IMR-90 (cell line): Measurements from ENCODE around the gene ALX4. TPM values are rescaled to one million over a fixed set of nuclear protein-coding genes. Genes with fewer than 3 reads are reported as not detected.

ENCODE experiments used
- ATAC-seq: fragments of 200-7000 bp; cut with Tn5 transposase; 2 replicates; pipeline ENCODE4 v1.9.1; 2020; ENCODE audit warnings: low read depth, mild to moderate bottlenecking, moderate library complexity
- BruUV-seq: library from RNA; stranded (reverse); fragments of 400-500 nt; replicated peaks from 2 replicates; lab custom pipeline; 2021; lab: Mats Ljungman, UMichigan
- CTCF ChIA-PET: fragments of 300-600 bp; formaldehyde crosslinking; extraction: SDS; loops from one replicate; lab custom pipeline; 2021; ENCODE audit warnings: antibody characterized with exemption; lab: Yijun Ruan, JAX
- POLR2A ChIA-PET: fragments of 300-600 bp; sonication (Branson Sonifier 250); formaldehyde crosslinking; loops from one replicate; lab custom pipeline; 2022; ENCODE audit warnings: antibody characterized with exemption; ENCODE audit not compliant: unreplicated experiment; lab: Charles Lee
- DNase-seq: peaks from one replicate; pipeline ENCODE4 v3.0.0; 2013
- H2AFZ ChIP-seq: replicated peaks from 2 replicates; pipeline ENCODE3; 2013; ENCODE audit warnings: low read length, mild to moderate bottlenecking; ENCODE audit not compliant: poor library complexity
- H2AK5ac ChIP-seq: 2 replicates; pipeline ENCODE4 v1.6.1; 2013; ENCODE audit warnings: low read depth, low read length, inconsistent platforms
- H2AK9ac ChIP-seq: replicated peaks from 2 replicates; pipeline ENCODE3; 2013; ENCODE audit warnings: mild to moderate bottlenecking, low read depth, low read length, moderate library complexity; ENCODE audit not compliant: poor library complexity
- H2BK120ac ChIP-seq: 2 replicates; pipeline ENCODE4 v1.6.1; 2013; ENCODE audit warnings: low read depth, low read length, inconsistent platforms
- H2BK15ac ChIP-seq: 3 replicates; pipeline ENCODE4 v1.6.1; 2013; ENCODE audit warnings: low read depth, low read length, inconsistent platforms
- H2BK20ac ChIP-seq: 2 replicates; pipeline ENCODE4 v1.6.1; 2013; ENCODE audit warnings: low read depth, mild to moderate bottlenecking, inconsistent platforms, low read length, moderate library complexity
- H2BK5ac ChIP-seq: 2 replicates; pipeline ENCODE4 v1.6.1; 2013; ENCODE audit warnings: mild to moderate bottlenecking, low read depth, low read length, inconsistent platforms; ENCODE audit not compliant: poor library complexity, severe bottlenecking
- H3K14ac ChIP-seq: replicated peaks from 2 replicates; pipeline ENCODE4 v1.6.1; 2013; ENCODE audit warnings: low read depth, low read length, inconsistent platforms
- H3K18ac ChIP-seq: 2 replicates; pipeline ENCODE4 v1.6.1; 2013; ENCODE audit warnings: low read depth, low read length, control low read depth
- H3K23ac ChIP-seq: 2 replicates; pipeline ENCODE4 v1.6.1; 2013; ENCODE audit warnings: low read depth, low read length, inconsistent platforms
- H3K27ac ChIP-seq: 2 replicates; pipeline ENCODE4 v1.5.1; 2013; ENCODE audit warnings: mild to moderate bottlenecking, control low read depth, low read length; ENCODE audit not compliant: insufficient read depth
- H3K27me3 ChIP-seq: 2 replicates; pipeline ENCODE4 v1.6.1; 2013; ENCODE audit warnings: low read length; ENCODE audit not compliant: control insufficient read depth, insufficient read depth
- H3K36me3 ChIP-seq: 2 replicates; pipeline ENCODE4 v1.6.1; 2013; ENCODE audit warnings: low read length, mixed read lengths; ENCODE audit not compliant: control insufficient read depth, insufficient read depth
- H3K4ac ChIP-seq: 2 replicates; pipeline ENCODE4 v1.6.1; 2013; ENCODE audit warnings: low read depth, low read length, inconsistent platforms
- H3K4me1 ChIP-seq: 2 replicates; pipeline ENCODE4 v1.6.1; 2013; ENCODE audit warnings: low read length, mixed read lengths; ENCODE audit not compliant: control insufficient read depth, insufficient read depth
- H3K4me2 ChIP-seq: 2 replicates; pipeline ENCODE4 v1.6.1; 2013; ENCODE audit warnings: low read depth, mild to moderate bottlenecking, control low read depth, low read length, moderate library complexity
- H3K4me3 ChIP-seq: 2 replicates; pipeline ENCODE4 v1.5.1; 2013; ENCODE audit warnings: low read depth, mild to moderate bottlenecking, control low read depth, low read length, moderate library complexity; ENCODE audit not compliant: insufficient read depth
- H3K56ac ChIP-seq: 2 replicates; pipeline ENCODE4 v1.6.1; 2013; ENCODE audit warnings: low read length, inconsistent platforms; ENCODE audit not compliant: insufficient read depth; ENCODE audit errors: extremely low read depth
- H3K79me1 ChIP-seq, 2 experiments: 2 replicates each; pipeline ENCODE4 v1.6.1; 2013; ENCODE audit warnings: low read length in 2 of 2, inconsistent platforms in 1 of 2, low read depth in 1 of 2
- H3K9ac ChIP-seq: 2 replicates; pipeline ENCODE4 v1.6.1; 2013; ENCODE audit warnings: low read depth, low read length, control low read depth
- H3K9me1 ChIP-seq: 2 replicates; pipeline ENCODE4 v1.6.1; 2013; ENCODE audit warnings: low read length, inconsistent platforms; ENCODE audit not compliant: insufficient read depth
- H3K9me3 ChIP-seq: 2 replicates; pipeline ENCODE4 v1.6.1; 2013; ENCODE audit warnings: low read length; ENCODE audit not compliant: control insufficient read depth, insufficient read depth
- H4K20me1 ChIP-seq: 2 replicates; pipeline ENCODE4 v1.6.1; 2013; ENCODE audit warnings: low read length, inconsistent platforms; ENCODE audit not compliant: insufficient read depth
- H4K5ac ChIP-seq: 2 replicates; pipeline ENCODE4 v1.6.1; 2013; ENCODE audit warnings: mild to moderate bottlenecking, low read depth, low read length, control low read depth
- H4K8ac ChIP-seq, 2 experiments: 2 replicates each; pipeline ENCODE4 v1.6.1; 2013; ENCODE audit warnings: low read depth in 2 of 2, low read length in 2 of 2, control low read depth in 1 of 2, inconsistent platforms in 1 of 2
- H4K91ac ChIP-seq: 2 replicates; pipeline ENCODE4 v1.6.1; 2013; ENCODE audit warnings: low read depth, low read length, inconsistent platforms; ENCODE audit not compliant: insufficient read depth
- BHLHE40 ChIP-seq: fragments of 150-350 bp; IDR thresholded peaks from 2 replicates; pipeline ENCODE4 v1.6.1; 2016; ENCODE audit warnings: mild to moderate bottlenecking, low read depth, low read length
- CTCF ChIP-seq: conservative IDR thresholded peaks from 2 replicates; pipeline ENCODE4 v1.5.1; 2012; ENCODE audit warnings: mild to moderate bottlenecking, low read depth, low read length, improper control_type of control experiment
- FOS ChIP-seq: fragments of 150-350 bp; IDR thresholded peaks from 2 replicates; pipeline ENCODE4 v1.6.1; 2016; ENCODE audit warnings: low read depth, low read length
- MXI1 ChIP-seq: IDR thresholded peaks from 2 replicates; pipeline ENCODE4 v1.6.1; 2012; ENCODE audit warnings: low read depth, mild to moderate bottlenecking, low read length, moderate library complexity, borderline replicate concordance
- NFE2L2 ChIP-seq: fragments of 150-350 bp; IDR thresholded peaks from 2 replicates; pipeline ENCODE4 v1.6.1; 2016; ENCODE audit warnings: low read depth, mild to moderate bottlenecking, low read length
- RAD21 ChIP-seq: IDR thresholded peaks from 2 replicates; pipeline ENCODE4 v1.6.1; 2012; ENCODE audit warnings: low read length, improper control_type of control experiment
- RCOR1 ChIP-seq: IDR thresholded peaks from 2 replicates; pipeline ENCODE4 v1.6.1; 2012; ENCODE audit warnings: mild to moderate bottlenecking, low read length, improper control_type of control experiment; ENCODE audit not compliant: insufficient replicate concordance
- RFX5 ChIP-seq: IDR thresholded peaks from 2 replicates; pipeline ENCODE4 v1.8.0; 2012; ENCODE audit warnings: low read depth, mild to moderate bottlenecking, low read length, moderate library complexity
- SMC3 ChIP-seq: fragments of 150-350 bp; IDR thresholded peaks from 2 replicates; pipeline ENCODE4 v1.6.1; 2016; ENCODE audit warnings: low read depth, mild to moderate bottlenecking, antibody characterized with exemption, low read length, moderate library complexity
- WGBS, 2 experiments: methylation state at CpG; one replicate each; pipeline versions ENCODE4 v1.1.5 to v1.1.7; 2013; ENCODE audit warnings: missing lambda C conversion rate in 2 of 2; ENCODE audit not compliant: insufficient read length in 1 of 2; ENCODE audit errors: extremely low coverage in 2 of 2; 5-methylcytosine and 5-hydroxymethylcytosine counted together
- dilution Hi-C: fragments of 300-500 bp; cut with HindIII; formaldehyde crosslinking; loops from one replicate; pipeline ENCODE4 v1.14.3; 2018; ENCODE audit warnings: low sequenced_read_pairs; ENCODE audit not compliant: unreplicated experiment
- in situ Hi-C: fragments of 300-500 bp; cut with MboI; formaldehyde crosslinking; loops from 3 replicates; pipeline ENCODE4 v1.14.3; 2019; ENCODE audit warnings: low sequenced_read_pairs, inconsistent platforms, mixed read lengths
- intact Hi-C: fragments of 100-400 bp; cut with micrococcal nuclease; formaldehyde crosslinking; loops from 2 replicates; pipeline ENCODE4 v1.10.0; 2022
- polyA plus RNA-seq, 3 experiments: library from polyadenylated mRNA; depleted of rRNA; stranded (reverse); fragments of >200 nt; gene quantifications; 2 replicates each; pipeline ENCODE4 v1.2.3, GENCODE V29; 2012; ENCODE audit warnings: low replicate concordance in 1 of 3
- total RNA-seq: library from RNA; depleted of rRNA; stranded (reverse); fragments of >200 nt; gene quantifications from 2 replicates; pipeline ENCODE4 v1.2.3, GENCODE V29; 2012
- TF ChIP-seq, protein P1 (sequence below): fragments of 150-350 bp; IDR thresholded peaks from 2 replicates; pipeline ENCODE4 v1.6.1; 2017; ENCODE audit warnings: mild to moderate bottlenecking, antibody characterized with exemption, low read length, low read depth

ALX4 gene
- total and polyA plus RNA-seq, 2 of the 4 experiments (the other 2 are of a cell fraction), result not detected

- H3K4me2 ChIP-seq, result no peak overlapping the region
- dilution Hi-C loops (no loop called here), in situ Hi-C loops (no loop called here), intact Hi-C loops (loop anchor here (2.0 kb wide), 1 partner anchor 193 kb away; no protein-coding TSS in a partner anchor)
- no peak for ATAC-seq
- no peak overlapping the region for H2BK20ac ChIP-seq
- ChIA-PET CTCF (interaction anchor here (0.5 kb wide), 1 partner anchor 263 kb away, joined by 3 read pairs; no protein-coding TSS in a partner anchor), POLR2A (no interaction called here)
- no peaks in the 10 kb centered on the region for H3K4me1 ChIP-seq
- H3K14ac ChIP-seq, result no peak overlapping the region
- H4K5ac ChIP-seq, result no peak overlapping the region
- H3K9me1 ChIP-seq, result no peaks in the 10 kb centered on the region
- no peak for DNase-seq
- H3K4me3 ChIP-seq, result no peak overlapping the region
- H3K27ac ChIP-seq, result no peak overlapping the region
- H2AK9ac ChIP-seq, result no peak overlapping the region
- H4K8ac ChIP-seq, result no peak overlapping the region
- no peak overlapping the region for H2AK5ac ChIP-seq
- H3K23ac ChIP-seq, result no peak overlapping the region
- no peaks in the 10 kb centered on the region for H3K36me3 ChIP-seq
- TF ChIP-seq MXI1 (no peak), BHLHE40 (no peak), RAD21 (no peak), NFE2L2 (no peak), CTCF (no peak), RFX5 (no peak), FOS (no peak), RCOR1 (no peak), SMC3 (no peak)
- TF ChIP-seq, protein P1, sequence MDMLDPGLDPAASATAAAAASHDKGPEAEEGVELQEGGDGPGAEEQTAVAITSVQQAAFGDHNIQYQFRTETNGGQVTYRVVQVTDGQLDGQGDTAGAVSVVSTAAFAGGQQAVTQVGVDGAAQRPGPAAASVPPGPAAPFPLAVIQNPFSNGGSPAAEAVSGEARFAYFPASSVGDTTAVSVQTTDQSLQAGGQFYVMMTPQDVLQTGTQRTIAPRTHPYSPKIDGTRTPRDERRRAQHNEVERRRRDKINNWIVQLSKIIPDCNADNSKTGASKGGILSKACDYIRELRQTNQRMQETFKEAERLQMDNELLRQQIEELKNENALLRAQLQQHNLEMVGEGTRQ, result no peak
- H3K9me3 ChIP-seq, result no peaks in the 10 kb centered on the region
- 60% methylated on average over 1 of the region's 5 CpGs; no CpG with 5 or more reads in 1 of the 2 experiments for WGBS, 2 experiments
- no TSS peak for BruUV-seq
- no peak overlapping the region for H3K18ac ChIP-seq
- H4K91ac ChIP-seq, result no peak overlapping the region
- no peak overlapping the region for H3K9ac ChIP-seq
- no peak overlapping the region for H3K56ac ChIP-seq
- no peaks in the 10 kb centered on the region for H4K20me1 ChIP-seq
- H3K4ac ChIP-seq, result no peak overlapping the region
- no peak overlapping the region for H2AFZ ChIP-seq
- H3K79me1 ChIP-seq, result no peaks in the 10 kb centered on the region
- H2BK120ac ChIP-seq, result no peak overlapping the region
- peaks cover 96% of the 10 kb centered on the region for H3K27me3 ChIP-seq
- no peak overlapping the region for H2BK5ac ChIP-seq
- H2BK15ac ChIP-seq, result no peak overlapping the region
Measured at GRCh38 chr11:44325698-44326097, 15.8 kb upstream of the ALX4 start.
